Upper lobe of left lung (tissue), 6 donors: ENCODE measurements around the gene SEMA3G. TPM values are rescaled to one million over a fixed set of nuclear protein-coding genes. Genes with fewer than 3 reads are reported as not detected.

Source experiments
- ATAC-seq, 2 donors: fragments of 200-7000 bp; cut with Tn5 transposase; one replicate each; pipeline ENCODE4 v1.9.1; 2022; ENCODE audit warnings: mild to moderate bottlenecking in 2 of 2, moderate library complexity in 2 of 2; ENCODE audit not compliant: low FRiP score in 2 of 2
- DNase-seq, 2 donors: peaks; one replicate each; pipeline ENCODE4 v3.0.0-alpha.2; 2019 to 2020
- H3K27ac ChIP-seq, 4 donors: fragments of 200-600 bp; sonication (generic); one replicate each; pipeline ENCODE4 v1.5.1; 2016 to 2019
- H3K27me3 ChIP-seq, 4 donors: fragments of 200-600 bp; sonication (generic); one replicate each; pipeline ENCODE4 v1.5.1; 2017 to 2019
- H3K36me3 ChIP-seq, 4 donors: fragments of 200-600 bp; sonication (generic); one replicate each; pipeline ENCODE4 v1.5.1; 2016 to 2019
- H3K4me1 ChIP-seq, 4 donors: fragments of 200-600 bp; sonication (generic); one replicate each; pipeline ENCODE4 v1.5.1; 2018 to 2019
- H3K4me3 ChIP-seq, 4 donors: fragments of 200-600 bp; sonication (generic); one replicate each; pipeline ENCODE4 v1.5.1; 2017 to 2019; ENCODE audit warnings: mild to moderate bottlenecking in 2 of 4, moderate library complexity in 1 of 4
- H3K9me3 ChIP-seq, 4 donors: fragments of 200-600 bp; sonication (generic); one replicate each; pipeline ENCODE4 v1.5.1; 2018 to 2019
- EP300 ChIP-seq, 4 donors: sonication (generic); formaldehyde crosslinking; IDR thresholded peaks; one replicate each; pipeline ENCODE4 v1.5.1; 2017; ENCODE audit warnings: antibody characterized with exemption in 4 of 4, control low read depth in 2 of 4
- POLR2A ChIP-seq, 4 donors: fragments of 450-650 bp; IDR thresholded peaks; one replicate each; pipeline ENCODE4 v1.5.1; 2016 to 2017; ENCODE audit warnings: antibody characterized with exemption in 4 of 4, mild to moderate bottlenecking in 2 of 4
- POLR2AphosphoS5 ChIP-seq, 2 donors: sonication (generic); formaldehyde crosslinking; IDR thresholded peaks; one replicate each; pipeline ENCODE4 v1.5.1; 2017; ENCODE audit warnings: antibody characterized with exemption in 2 of 2
- WGBS, 2 donors: methylation state at CpG; one replicate each; pipeline ENCODE4 v1.1.5; 2017 to 2018; 5-methylcytosine and 5-hydroxymethylcytosine counted together
- total RNA-seq, 6 donors: library from RNA; depleted of rRNA in 4 of 6; stranded (reverse); fragments of >200 nt in 4 of 6; gene quantifications; one replicate each; pipeline versions ENCODE4 v1.1.0 to v1.2.1, GENCODE V29; 2016 to 2021
- TF ChIP-seq, protein P1 (sequence below), 6 experiments: fragments of 450-650 bp in 4 of 6; fragments of 200-600 bp in 2 of 6; sonication (generic) in 2 of 6; IDR thresholded peaks; one replicate each; pipeline ENCODE4 v1.5.1; 2016 to 2019; ENCODE audit warnings: antibody characterized with exemption in 6 of 6
- donor health status: DM: no; HTN: no; CAD: no; lungs with moderate emphysema.
- donor health status: DM: no; HTN: yes; CAD: no; lungs with severe emphysema.

The SEMA3G gene
- total RNA-seq, 6 donors from 2014 or later, result 5.1 to 69.0 (median 20.7) TPM

DNA sequence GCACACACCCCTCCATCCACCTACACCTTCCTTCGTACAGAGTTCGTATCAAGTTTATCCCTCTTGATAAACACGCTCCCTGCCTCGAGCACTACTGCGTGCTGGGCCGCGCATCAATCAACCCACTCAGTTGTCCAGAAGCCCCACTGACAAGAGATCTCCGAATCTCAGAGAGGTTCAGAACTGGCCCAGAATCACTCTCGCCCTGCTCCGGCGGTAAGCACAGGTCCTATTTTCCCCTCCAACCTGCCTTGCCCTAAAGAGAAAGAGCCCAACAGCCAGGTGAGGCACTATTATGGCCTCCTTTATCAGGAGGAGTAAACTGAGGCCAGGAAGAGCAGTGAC lies 10.0 kb upstream of the SEMA3G start:
- Histone ChIP-seq H3K27me3 (no peaks in the 10 kb centered on the region), H3K27ac (peak overlapping the region; percentile 85 to 95 (median 90)), H3K4me1 (peaks cover 23 to 41% (median 35%) of the 10 kb centered on the region in 4 donors), H3K4me3 (peak overlapping the region; percentile 45 to 95 (median 83)), H3K36me3 (peaks cover 8 to 24% (median 17%) of the 10 kb centered on the region in 4 donors), H3K9me3 (no peaks in the 10 kb centered on the region)
- ATAC-seq (no peak), DNase-seq (no peak)
- no peak for TF ChIP-seq POLR2AphosphoS5 (IDR thresholded peaks at IDR 0.05)
- no peak for TF ChIP-seq POLR2A (IDR thresholded peaks at IDR 0.05)
- TF ChIP-seq, protein P1, sequence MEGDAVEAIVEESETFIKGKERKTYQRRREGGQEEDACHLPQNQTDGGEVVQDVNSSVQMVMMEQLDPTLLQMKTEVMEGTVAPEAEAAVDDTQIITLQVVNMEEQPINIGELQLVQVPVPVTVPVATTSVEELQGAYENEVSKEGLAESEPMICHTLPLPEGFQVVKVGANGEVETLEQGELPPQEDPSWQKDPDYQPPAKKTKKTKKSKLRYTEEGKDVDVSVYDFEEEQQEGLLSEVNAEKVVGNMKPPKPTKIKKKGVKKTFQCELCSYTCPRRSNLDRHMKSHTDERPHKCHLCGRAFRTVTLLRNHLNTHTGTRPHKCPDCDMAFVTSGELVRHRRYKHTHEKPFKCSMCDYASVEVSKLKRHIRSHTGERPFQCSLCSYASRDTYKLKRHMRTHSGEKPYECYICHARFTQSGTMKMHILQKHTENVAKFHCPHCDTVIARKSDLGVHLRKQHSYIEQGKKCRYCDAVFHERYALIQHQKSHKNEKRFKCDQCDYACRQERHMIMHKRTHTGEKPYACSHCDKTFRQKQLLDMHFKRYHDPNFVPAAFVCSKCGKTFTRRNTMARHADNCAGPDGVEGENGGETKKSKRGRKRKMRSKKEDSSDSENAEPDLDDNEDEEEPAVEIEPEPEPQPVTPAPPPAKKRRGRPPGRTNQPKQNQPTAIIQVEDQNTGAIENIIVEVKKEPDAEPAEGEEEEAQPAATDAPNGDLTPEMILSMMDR (IDR thresholded peaks at IDR 0.05), result no peak
- no peak for TF ChIP-seq EP300 (IDR thresholded peaks at IDR 0.05)
- 30 to 39% methylated on average over 11 of the region's 11 CpGs for WGBS, 2 donors

- no peak for ATAC-seq
- TF ChIP-seq, protein P1 (IDR thresholded peaks at IDR 0.05), result no peak
- no peak for TF ChIP-seq POLR2AphosphoS5 (IDR thresholded peaks at IDR 0.05)
- TF ChIP-seq EP300 (IDR thresholded peaks at IDR 0.05), result no peak
- TF ChIP-seq POLR2A (IDR thresholded peaks at IDR 0.05), result no peak
- Histone ChIP-seq H3K36me3 (peaks cover 8 to 19% (median 15%) of the 10 kb centered on the region in 4 donors), H3K27me3 (no peaks in the 10 kb centered on the region), H3K4me3 (peak overlapping the region in 3 of 4 donors; percentile 81 to 95 (median 85)), H3K4me1 (peaks cover 23 to 41% (median 35%) of the 10 kb centered on the region in 4 donors), H3K27ac (peak overlapping the region; percentile 85 to 95 (median 90)), H3K9me3 (no peaks in the 10 kb centered on the region)
- no peak for DNase-seq
- WGBS, 2 donors, result 50 to 57% methylated on average over 7 to 8 of the region's 8 CpGs
Measured at GRCh38 chr3:52454250-52454937, 9.5 kb upstream of the SEMA3G start.

GRCh38 chr3:52453496-52454249 lies 8.8 kb upstream of the SEMA3G start, which contains the start of gene TNNC1:
TSS of gene TNNC1 (minus strand) at chr3:52454041. CDS start at chr3:52454015, 26 bp downstream.
- DNase-seq (peak; percentile 67 to 76), ATAC-seq (peak in 1 of 2 donors; percentile 61)
- Histone ChIP-seq H3K36me3 (peaks cover under 1 to 11% (median 7%) of the 10 kb centered on the region in 4 donors), H3K9me3 (no peaks in the 10 kb centered on the region), H3K27ac (peak within 1 kb of the TSS; percentile 85 to 95 (median 90)), H3K4me1 (peaks cover 23 to 41% (median 35%) of the 10 kb centered on the region in 4 donors), H3K27me3 (no peaks in the 10 kb centered on the region), H3K4me3 (peak within 1 kb of the TSS in 3 of 4 donors; percentile 81 to 95 (median 85))
- 54 to 76% methylated on average over 9 to 16 of the region's 16 CpGs for WGBS, 2 donors
- TF ChIP-seq POLR2A (IDR thresholded peaks at IDR 0.05) (peak in 1 of 4 donors; percentile 52), EP300 (IDR thresholded peaks at IDR 0.05) (no peak), POLR2AphosphoS5 (IDR thresholded peaks at IDR 0.05) (peak in 1 of 2 donors; percentile 21)
- TF ChIP-seq, protein P1 (IDR thresholded peaks at IDR 0.05), result no peak

GRCh38 chr3:52452570-52453221 lies 7.8 kb upstream of the SEMA3G start:
- ATAC-seq, result no peak
- no peak for TF ChIP-seq POLR2AphosphoS5 (IDR thresholded peaks at IDR 0.05)
- no peak for TF ChIP-seq POLR2A (IDR thresholded peaks at IDR 0.05)
- TF ChIP-seq EP300 (IDR thresholded peaks at IDR 0.05), result no peak
- TF ChIP-seq, protein P1 (IDR thresholded peaks at IDR 0.05), result no peak
- Histone ChIP-seq H3K4me3 (peak overlapping the region in 1 of 4 donors; percentile 38), H3K36me3 (peaks cover 0 to 3% (median 0%) of the 10 kb centered on the region in 4 donors), H3K27ac (peak overlapping the region in 2 of 4 donors; percentile 5 to 10), H3K9me3 (no peaks in the 10 kb centered on the region), H3K27me3 (no peaks in the 10 kb centered on the region), H3K4me1 (peaks cover 23 to 41% (median 33%) of the 10 kb centered on the region in 4 donors)
- 76% methylated on average over 10 of the region's 11 CpGs; no CpG with 5 or more reads in 1 of the 2 donors for WGBS, 2 donors
- no peak for DNase-seq
